ENCODE data around the gene HAGH.

Gene HAGH

DNA sequence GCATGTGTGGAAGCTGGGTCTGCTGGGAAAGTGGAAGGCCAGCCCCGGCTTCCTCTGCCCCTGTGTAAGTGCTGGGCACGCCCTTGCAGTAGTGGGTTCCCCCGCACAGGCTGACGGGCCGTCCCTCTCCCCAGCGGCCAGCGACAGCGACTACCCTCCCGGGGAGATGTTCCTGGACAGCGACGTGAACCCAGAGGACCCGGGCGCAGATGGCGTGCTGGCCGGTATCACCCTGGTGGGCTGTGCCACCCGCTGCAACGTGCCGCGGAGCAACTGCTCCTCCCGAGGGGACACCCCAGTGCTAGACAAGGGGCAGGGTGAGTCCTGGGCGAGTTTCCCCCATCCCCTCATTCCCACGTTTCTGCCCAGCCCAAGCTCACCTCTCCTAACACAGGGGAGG lies 60.8 kb downstream of the HAGH start:
- H3K4me3 ChIP-seq (ENCODE audit: low read depth, low read length): no peak overlapping the region

DNA sequence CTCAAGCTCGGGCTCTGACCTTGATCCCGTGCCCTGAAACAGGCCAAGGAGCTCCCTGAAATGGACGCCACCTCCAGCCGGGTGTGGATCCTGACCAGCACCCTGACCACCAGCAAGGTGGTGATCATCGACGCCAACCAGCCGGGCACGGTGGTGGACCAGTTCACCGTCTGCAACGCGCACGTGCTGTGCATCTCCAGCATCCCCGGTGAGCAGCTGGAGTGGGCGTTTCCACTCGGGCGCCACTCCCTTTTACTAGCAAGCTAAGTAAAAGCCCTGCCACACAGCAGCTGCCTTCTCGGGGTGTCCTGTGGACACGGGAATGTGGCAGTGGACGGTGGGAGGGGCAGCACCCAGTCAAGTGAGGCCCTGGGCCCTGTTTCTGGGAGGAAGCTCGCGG lies 61.7 kb downstream of the HAGH start:
- no peak overlapping the region for H3K4me3 ChIP-seq (ENCODE audit: low read depth, low read length)

DNA sequence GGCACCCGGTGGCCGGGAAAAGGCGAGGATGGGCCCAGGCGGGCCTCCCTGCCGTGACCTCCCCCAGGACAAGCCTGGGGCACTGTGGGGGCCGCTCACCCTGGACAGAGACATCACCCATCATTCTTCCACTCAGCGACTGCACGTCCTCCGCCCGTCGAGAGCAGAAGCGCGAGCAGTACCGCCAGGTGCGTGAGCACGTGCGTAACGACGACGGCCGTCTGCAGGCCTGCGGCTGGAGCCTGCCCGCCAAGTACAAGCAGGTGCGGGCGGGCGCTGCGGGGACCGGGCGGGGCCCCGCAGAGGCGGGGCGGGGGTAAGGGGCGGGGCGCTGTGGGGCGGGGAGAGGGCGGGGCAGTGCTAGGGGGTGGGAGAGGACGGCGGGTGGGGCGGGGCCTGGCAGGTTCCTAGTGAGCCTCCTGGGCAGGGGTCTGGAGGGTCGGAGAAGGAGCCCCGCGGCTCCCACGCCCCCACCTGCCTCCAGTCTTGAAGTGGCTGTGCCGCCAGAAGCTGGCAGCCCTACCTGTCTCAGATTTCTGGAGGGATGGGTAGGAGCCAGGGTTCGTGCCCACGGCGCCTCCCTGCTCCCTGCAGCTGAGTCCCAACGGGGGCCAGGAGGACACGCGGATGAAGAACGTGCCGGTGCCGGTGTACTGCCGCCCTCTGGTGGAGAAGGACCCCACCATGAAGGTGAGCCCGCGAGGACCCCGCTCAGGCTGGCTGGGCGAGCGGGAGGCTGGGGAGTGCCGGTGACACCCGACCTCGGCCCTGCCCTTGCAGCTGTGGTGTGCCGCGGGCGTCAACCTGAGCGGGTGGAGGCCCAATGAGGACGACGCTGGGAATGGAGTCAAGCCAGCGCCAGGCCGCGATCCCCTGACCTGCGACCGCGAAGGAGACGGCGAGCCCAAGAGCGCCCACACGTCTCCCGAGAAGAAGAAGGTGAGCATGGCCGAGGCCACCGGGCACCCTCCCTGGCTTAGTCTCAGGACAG lies 62.8 kb downstream of the HAGH start:
- peak overlapping the region; percentile 6 for H3K4me3 ChIP-seq (ENCODE audit: low read depth, low read length)

DNA sequence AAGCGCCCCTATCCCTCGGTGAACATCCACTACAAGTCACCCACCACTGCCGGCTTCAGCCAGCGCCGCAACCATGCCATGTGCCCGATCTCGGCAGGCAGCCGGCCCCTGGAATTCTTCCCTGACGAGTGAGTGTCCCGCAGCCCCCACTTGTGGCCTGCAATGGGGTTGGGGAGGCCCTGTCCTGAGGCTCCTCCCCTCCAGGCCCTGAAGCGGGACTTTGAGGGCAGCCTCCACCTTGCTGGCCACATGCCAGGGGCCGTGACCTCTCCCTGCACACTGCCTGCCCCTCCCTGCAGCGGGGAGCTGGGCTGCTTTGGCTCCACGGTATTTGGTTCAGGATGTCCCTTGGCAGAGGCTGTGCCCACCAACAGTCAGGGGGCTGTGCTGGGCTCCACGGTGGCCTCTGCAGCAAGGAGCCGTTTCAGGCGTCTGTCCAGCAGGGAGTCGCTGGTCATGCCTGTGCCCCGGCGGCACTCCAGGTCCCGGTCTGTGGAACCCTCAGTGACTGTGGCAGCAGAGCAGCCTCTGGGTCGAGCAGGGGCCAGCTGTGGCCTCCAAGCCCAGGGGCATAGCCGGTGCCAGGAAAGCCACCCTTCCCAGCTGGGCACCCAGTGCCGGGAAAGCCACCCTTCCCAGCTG lies 63.6 kb downstream of the HAGH start:
- H3K4me3 ChIP-seq (ENCODE audit: low read depth, low read length): no peak overlapping the region

DNA sequence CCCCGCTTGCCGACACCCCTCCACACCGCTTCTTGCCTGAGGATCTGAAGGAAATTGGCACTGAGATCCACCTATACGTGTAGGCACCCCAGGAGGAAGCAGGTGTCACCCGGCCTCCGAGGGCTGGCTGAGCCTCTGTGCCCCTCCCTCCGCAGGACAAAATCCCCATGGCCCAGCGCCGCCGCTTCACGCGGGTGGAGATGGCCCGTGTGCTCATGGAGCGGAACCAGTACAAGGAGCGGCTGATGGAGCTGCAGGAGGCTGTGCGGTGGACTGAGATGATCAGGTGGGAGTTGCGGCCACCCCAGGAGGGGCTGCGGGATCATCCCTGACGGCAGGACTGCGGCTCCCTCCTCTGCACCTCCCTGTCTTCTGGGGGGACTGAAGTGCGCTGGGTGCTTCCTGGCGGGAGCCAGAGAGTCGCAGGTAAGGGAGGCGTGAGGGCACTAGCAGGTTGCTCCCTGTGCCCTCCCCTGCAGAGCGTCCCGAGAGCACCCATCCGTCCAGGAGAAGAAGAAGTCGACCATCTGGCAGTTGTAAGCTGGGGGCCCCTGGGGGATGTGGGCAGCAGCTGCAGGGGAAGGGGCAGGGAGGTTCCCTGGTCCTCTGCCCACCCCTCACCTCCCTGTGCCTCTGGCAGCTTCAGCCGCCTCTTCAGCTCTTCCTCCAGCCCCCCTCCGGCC lies 64.3 kb downstream of the HAGH start:
- H3K4me3 ChIP-seq (ENCODE audit: low read depth, low read length): no peak overlapping the region

DNA sequence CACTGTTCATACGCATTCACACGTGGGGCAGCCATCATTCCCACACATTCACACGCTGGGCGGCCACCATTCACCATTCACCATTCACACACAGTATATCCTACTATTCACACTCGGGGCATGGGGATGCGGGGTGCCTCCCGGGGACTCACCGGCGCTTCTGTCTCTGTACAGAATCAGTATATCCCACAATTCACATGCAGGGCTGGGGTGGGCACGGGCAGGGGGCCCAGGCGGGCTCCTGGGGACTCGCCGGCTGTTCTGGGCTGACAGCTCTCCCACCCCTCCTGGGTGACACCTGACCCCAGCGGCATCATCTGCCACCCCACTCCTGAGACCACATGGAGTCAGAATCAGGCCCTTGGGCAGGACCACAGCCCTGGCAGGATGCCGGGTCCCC lies 64.9 kb downstream of the HAGH start:
- H3K4me3 ChIP-seq (ENCODE audit: low read depth, low read length): no peak overlapping the region

DNA sequence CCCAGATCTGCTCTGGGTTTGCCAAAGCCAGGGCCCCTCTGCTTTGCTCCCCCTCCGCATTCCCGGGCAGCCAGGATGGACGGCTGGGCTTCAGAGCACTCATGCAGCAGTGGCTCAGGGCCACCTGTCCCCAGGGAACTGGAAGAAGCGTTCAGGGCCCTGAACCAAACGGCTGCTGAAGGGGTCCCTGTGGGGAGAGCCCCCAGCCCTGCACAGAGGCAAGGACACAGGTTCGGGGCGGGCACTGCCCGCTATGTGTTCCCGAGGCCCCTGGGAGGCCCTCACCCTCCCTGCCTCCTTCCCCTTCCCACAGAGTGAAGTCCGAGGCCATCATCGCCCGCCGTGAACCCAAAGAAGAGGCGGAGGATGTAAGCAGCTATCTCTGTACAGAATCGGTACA lies 65.7 kb downstream of the HAGH start:
- no peak overlapping the region for H3K4me3 ChIP-seq (ENCODE audit: low read depth, low read length)

DNA sequence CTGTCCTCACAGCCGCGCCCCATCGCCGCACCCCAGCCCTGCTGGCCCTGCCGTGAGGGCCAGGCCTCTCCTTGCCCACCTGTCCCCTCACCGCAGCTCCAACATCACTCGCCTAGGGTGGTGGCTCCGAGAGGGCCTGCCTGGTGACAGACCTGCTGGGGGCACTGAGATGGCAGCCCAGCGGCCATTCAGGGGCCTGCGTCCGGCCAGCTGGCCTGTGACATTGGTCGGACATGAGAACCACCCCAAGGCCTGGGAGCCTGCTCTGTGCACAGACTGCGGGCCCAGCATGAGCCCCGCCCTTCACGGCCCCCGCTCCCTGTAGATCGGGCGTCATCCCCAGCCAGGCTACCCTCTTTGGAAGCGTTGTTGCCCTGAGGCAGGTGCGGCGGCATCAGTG lies 67.1 kb downstream of the HAGH start:
- H3K4me3 ChIP-seq (ENCODE audit: low read depth, low read length): no peak overlapping the region

GRCh38 chr16:1758923-1759322 lies 67.7 kb downstream of the HAGH start:
- H3K4me3 ChIP-seq (ENCODE audit: low read depth, low read length): no peak overlapping the region

DNA sequence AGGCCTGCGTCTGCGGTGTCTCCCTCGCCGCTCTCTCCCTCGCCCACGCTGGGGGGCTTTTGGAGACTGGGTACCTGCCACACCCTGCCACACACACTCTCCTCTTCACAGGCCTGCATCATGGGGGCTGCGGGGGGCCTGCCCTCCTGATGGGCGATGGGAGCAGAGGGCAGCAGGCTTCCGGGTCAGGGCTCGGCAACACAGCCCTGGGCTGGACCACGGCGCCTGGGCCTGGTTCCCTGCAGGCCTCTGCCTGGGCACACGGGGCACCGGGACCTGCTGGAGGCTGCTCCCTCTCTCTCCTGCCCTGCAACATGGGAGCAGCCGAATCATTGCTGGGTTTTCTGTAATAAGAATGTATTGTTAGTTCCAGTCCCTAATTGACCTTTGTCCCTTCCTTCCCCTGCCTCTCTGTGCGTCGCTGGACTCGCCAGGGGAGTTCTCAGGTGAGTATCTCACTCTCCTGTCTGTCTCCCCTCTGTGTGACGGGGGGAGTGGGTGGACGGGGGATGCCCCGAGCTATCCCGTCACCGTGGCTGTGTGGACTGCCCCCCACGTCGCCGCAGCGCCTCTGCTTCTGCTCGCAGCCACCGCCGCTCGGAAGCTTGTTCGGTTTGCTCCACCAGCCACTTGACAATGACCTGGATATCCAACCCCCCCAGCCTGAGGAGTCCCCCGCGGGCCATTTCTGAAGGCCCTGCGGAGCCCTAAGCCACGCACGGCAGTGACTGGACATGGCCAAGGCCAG lies 68.7 kb downstream of the HAGH start:
- no peak overlapping the region for H3K4me3 ChIP-seq (ENCODE audit: low read depth, low read length)
